Mammary epithelial cell (primary cell): ENCODE results near the gene SERPIND1.

Experiments
- CTCF ChIP-seq, 2 donors: IDR thresholded peaks in 1 of 2; conservative IDR thresholded peaks in 1 of 2; 2 replicates each; pipeline ENCODE4 v1.5.1; 2011 to 2012; ENCODE audit warnings: inconsistent platforms in 2 of 2, low read length in 2 of 2, mild to moderate bottlenecking in 2 of 2, control low read depth in 1 of 2, low read depth in 1 of 2; ENCODE audit not compliant: insufficient read depth in 1 of 2; ENCODE audit errors: extremely low read depth in 1 of 2
- EZH2 ChIP-seq: IDR thresholded peaks from 2 replicates; pipeline ENCODE4 v1.6.1; 2012; ENCODE audit warnings: low read length, inconsistent platforms, borderline replicate concordance

GRCh38 chr22:20725987-20726558, 47.8 kb upstream of the SERPIND1 start:
- TF ChIP-seq CTCF (conservative IDR thresholded peaks at IDR 0.05 in 1 of 2, IDR thresholded peaks at IDR 0.05 in 1 of 2; ENCODE audit: extremely low read depth in 1 of 2, insufficient read depth in 1 of 2, low read depth in 1 of 2, low read length in 2 of 2) (no peak), EZH2 (no peak)
